K562 (cell line): Measurements from ENCODE around the gene INPP5K. TPM values are rescaled to one million over a fixed set of nuclear protein-coding genes. Genes with fewer than 3 reads are reported as not detected.

Experiments used
- EGR1 ChIP-seq: fragments of 450-650 bp; conservative IDR thresholded peaks from 2 replicates; pipeline ENCODE4 v1.6.1; 2017; ENCODE audit warnings: mild to moderate bottlenecking
- MYNN ChIP-seq, 2 experiments: sonication (generic); formaldehyde crosslinking in 1 of 2; IDR thresholded peaks; 2 replicates each; pipeline versions ENCODE4 v1.5.0 to v1.6.1; 2016 to 2020; ENCODE audit warnings: antibody characterized with exemption in 1 of 2, missing genetic modification reagents in 1 of 2
- NBN ChIP-seq: fragments of 450-650 bp; IDR thresholded peaks from 2 replicates; pipeline ENCODE4 v1.6.1; 2016; ENCODE audit warnings: low read depth, mild to moderate bottlenecking
- PURB ChIP-seq: sonication (generic); formaldehyde crosslinking; IDR thresholded peaks from 2 replicates; pipeline ENCODE4 v1.9.0; 2021; ENCODE audit warnings: low read depth, mild to moderate bottlenecking, missing genetic modification reagents
- RAD51 ChIP-seq: fragments of 450-650 bp; IDR thresholded peaks from 2 replicates; pipeline ENCODE4 v1.7.1; 2016; ENCODE audit warnings: low read depth, mild to moderate bottlenecking, borderline replicate concordance
- RBM25 ChIP-seq: fragments of 200-400 bp; formaldehyde crosslinking; IDR thresholded peaks from 2 replicates; pipeline ENCODE4 v1.6.1; 2018; ENCODE audit warnings: low read length, low read depth, moderate library complexity; ENCODE audit not compliant: severe bottlenecking
- SMARCA5 ChIP-seq: fragments of 450-650 bp; IDR thresholded peaks from 2 replicates; pipeline ENCODE4 v1.6.1; 2016
- SRSF1 ChIP-seq: fragments of 200-400 bp; formaldehyde crosslinking; IDR thresholded peaks from 2 replicates; pipeline ENCODE4 v1.6.1; 2017; ENCODE audit warnings: mild to moderate bottlenecking, low read depth, low read length, moderate library complexity
- TAF7 ChIP-seq: fragments of 450-650 bp; IDR thresholded peaks from 2 replicates; pipeline ENCODE4 v1.6.1; 2016; ENCODE audit warnings: missing genetic modification characterization, missing compliant biosample characterization
- THRAP3 ChIP-seq: fragments of 450-650 bp; IDR thresholded peaks from 2 replicates; pipeline ENCODE4 v1.6.1; 2016; ENCODE audit warnings: mild to moderate bottlenecking, inconsistent platforms, borderline replicate concordance
- ZZZ3 ChIP-seq: fragments of 450-650 bp; IDR thresholded peaks from 2 replicates; pipeline ENCODE4 v1.6.1; 2016; ENCODE audit warnings: antibody characterized with exemption, mild to moderate bottlenecking, moderate library complexity
- polyA plus RNA-seq, 8 experiments: library from polyadenylated mRNA; depleted of rRNA in 4 of 8; stranded (reverse) in 5 of 8; unstranded in 3 of 8; fragments of >200 nt; fragmentation: Nextera tagmentation in 2 of 8; fragmentation: Illumina TruSeq in 1 of 8; extraction: Ambion mirVana in 2 of 8; extraction: Trizol in 1 of 8; gene quantifications; 2 replicates each; pipeline versions ENCODE4 v1.2.1 to v1.2.3, GENCODE V29; 2011 to 2014; ENCODE audit warnings: inconsistent platforms in 1 of 8, missing spikeins in 1 of 8
- total RNA-seq, 7 experiments: library from RNA; depleted of rRNA in 6 of 7; stranded (reverse); fragments of >200 nt in 6 of 7; fragmentation: Illumina TruSeq in 2 of 7; extraction: Trizol in 2 of 7; gene quantifications; 2 replicates each; pipeline versions ENCODE4 v1.2.1 to v1.2.3, GENCODE V29; 2011 to 2021; ENCODE audit warnings: low replicate concordance in 1 of 7
- TF ChIP-seq, protein P1 (sequence below): fragments of 250-450 bp; sonication (Bioruptor Pico); IDR thresholded peaks from 2 replicates; pipeline ENCODE4 v1.5.0; 2021; ENCODE audit warnings: mild to moderate bottlenecking, borderline replicate concordance
- TF ChIP-seq, protein P2 (sequence below): fragments of 450-650 bp; IDR thresholded peaks from 2 replicates; pipeline ENCODE4 v1.6.1; 2016; ENCODE audit warnings: low read depth, mild to moderate bottlenecking, moderate library complexity
- TF ChIP-seq, protein P3 (sequence below), 2 experiments: fragments of 450-650 bp; formaldehyde crosslinking in 1 of 2; IDR thresholded peaks; 2 replicates each; pipeline versions ENCODE4 v1.4.0 to v1.6.1; 2014 to 2020; ENCODE audit warnings: mild to moderate bottlenecking in 2 of 2, borderline replicate concordance in 1 of 2, low read depth in 1 of 2

The INPP5K gene
- total and polyA plus RNA-seq, 9 of the 15 experiments (the other 6 are each of a cell fraction or from before 2014, with no cell fraction given) = 0.63 to 15.1 (median 10.1) TPM

DNA sequence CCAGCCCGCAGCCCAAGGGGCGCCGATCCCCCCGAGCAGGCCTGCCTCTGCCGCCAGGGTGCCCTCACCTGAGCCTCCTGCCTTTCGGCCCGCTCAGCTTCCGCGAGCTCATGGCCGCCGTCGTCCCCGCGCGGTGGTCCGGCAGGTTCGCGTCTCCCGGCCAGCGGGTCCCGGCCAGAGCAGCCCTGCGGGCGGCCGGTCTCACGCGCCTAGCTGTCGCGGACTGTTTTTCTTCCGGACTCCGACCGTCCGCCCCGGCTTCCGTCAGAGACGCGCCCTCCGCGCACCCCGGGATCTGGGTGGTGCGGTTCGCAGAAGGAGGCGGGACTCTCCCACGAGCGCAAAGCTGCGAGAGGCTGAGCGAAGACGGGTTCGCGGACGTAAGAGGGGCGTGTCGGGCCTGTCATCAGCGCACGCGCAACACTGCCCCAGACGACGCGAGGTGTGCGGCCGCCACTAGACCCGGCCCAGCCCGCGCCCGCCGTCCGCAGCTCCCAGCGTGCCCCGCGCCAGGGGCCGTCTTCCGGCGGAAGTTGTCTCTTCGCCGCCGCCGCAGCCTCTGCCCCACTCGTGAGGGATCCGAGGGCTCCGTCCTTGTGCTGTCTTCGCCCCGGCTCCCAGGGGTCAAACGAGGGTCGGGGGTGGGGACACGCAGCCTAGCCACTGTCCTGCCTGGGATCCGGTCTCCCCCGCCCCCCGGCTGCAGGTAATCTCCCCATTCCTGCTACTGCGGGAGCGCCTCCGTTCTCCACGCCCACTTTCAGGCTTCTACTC is at the start of gene INPP5K (continued):
- TF ChIP-seq, protein P1, sequence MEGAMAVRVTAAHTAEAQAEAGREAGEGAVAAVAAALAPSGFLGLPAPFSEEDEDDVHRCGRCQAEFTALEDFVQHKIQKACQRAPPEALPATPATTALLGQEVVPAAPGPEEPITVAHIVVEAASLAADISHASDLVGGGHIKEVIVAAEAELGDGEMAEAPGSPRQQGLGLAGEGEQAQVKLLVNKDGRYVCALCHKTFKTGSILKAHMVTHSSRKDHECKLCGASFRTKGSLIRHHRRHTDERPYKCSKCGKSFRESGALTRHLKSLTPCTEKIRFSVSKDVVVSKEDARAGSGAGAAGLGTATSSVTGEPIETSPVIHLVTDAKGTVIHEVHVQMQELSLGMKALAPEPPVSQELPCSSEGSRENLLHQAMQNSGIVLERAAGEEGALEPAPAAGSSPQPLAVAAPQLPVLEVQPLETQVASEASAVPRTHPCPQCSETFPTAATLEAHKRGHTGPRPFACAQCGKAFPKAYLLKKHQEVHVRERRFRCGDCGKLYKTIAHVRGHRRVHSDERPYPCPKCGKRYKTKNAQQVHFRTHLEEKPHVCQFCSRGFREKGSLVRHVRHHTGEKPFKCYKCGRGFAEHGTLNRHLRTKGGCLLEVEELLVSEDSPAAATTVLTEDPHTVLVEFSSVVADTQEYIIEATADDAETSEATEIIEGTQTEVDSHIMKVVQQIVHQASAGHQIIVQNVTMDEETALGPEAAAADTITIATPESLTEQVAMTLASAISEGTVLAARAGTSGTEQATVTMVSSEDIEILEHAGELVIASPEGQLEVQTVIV (CRISPR knock-in tag) = no peak
- TF ChIP-seq ZZZ3 = no peak
- no peak for TF ChIP-seq PURB
- no peak for TF ChIP-seq EGR1
- no peak for TF ChIP-seq RAD51
- no peak for TF ChIP-seq SRSF1
- no peak for TF ChIP-seq SMARCA5
- TF ChIP-seq THRAP3 = no peak
- TF ChIP-seq MYNN (IDR thresholded peaks at IDR 0.05) = no peak
- TF ChIP-seq MYNN (CRISPR knock-in tag; IDR thresholded peaks at IDR 0.05) = no peak
- TF ChIP-seq, protein P2, sequence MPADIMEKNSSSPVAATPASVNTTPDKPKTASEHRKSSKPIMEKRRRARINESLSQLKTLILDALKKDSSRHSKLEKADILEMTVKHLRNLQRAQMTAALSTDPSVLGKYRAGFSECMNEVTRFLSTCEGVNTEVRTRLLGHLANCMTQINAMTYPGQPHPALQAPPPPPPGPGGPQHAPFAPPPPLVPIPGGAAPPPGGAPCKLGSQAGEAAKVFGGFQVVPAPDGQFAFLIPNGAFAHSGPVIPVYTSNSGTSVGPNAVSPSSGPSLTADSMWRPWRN = no peak
- TF ChIP-seq RBM25 = no peak
- no peak for TF ChIP-seq TAF7 (tag)
- no peak for TF ChIP-seq NBN
- TF ChIP-seq, protein P3, sequence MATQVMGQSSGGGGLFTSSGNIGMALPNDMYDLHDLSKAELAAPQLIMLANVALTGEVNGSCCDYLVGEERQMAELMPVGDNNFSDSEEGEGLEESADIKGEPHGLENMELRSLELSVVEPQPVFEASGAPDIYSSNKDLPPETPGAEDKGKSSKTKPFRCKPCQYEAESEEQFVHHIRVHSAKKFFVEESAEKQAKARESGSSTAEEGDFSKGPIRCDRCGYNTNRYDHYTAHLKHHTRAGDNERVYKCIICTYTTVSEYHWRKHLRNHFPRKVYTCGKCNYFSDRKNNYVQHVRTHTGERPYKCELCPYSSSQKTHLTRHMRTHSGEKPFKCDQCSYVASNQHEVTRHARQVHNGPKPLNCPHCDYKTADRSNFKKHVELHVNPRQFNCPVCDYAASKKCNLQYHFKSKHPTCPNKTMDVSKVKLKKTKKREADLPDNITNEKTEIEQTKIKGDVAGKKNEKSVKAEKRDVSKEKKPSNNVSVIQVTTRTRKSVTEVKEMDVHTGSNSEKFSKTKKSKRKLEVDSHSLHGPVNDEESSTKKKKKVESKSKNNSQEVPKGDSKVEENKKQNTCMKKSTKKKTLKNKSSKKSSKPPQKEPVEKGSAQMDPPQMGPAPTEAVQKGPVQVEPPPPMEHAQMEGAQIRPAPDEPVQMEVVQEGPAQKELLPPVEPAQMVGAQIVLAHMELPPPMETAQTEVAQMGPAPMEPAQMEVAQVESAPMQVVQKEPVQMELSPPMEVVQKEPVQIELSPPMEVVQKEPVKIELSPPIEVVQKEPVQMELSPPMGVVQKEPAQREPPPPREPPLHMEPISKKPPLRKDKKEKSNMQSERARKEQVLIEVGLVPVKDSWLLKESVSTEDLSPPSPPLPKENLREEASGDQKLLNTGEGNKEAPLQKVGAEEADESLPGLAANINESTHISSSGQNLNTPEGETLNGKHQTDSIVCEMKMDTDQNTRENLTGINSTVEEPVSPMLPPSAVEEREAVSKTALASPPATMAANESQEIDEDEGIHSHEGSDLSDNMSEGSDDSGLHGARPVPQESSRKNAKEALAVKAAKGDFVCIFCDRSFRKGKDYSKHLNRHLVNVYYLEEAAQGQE (IDR thresholded peaks at IDR 0.05; ENCODE audit: borderline replicate concordance) = no peak
- TF ChIP-seq, protein P3 (CRISPR knock-in tag; IDR thresholded peaks at IDR 0.05; ENCODE audit: low read depth) = no peak
